ENCODE data around the gene DSTN.

DNA sequence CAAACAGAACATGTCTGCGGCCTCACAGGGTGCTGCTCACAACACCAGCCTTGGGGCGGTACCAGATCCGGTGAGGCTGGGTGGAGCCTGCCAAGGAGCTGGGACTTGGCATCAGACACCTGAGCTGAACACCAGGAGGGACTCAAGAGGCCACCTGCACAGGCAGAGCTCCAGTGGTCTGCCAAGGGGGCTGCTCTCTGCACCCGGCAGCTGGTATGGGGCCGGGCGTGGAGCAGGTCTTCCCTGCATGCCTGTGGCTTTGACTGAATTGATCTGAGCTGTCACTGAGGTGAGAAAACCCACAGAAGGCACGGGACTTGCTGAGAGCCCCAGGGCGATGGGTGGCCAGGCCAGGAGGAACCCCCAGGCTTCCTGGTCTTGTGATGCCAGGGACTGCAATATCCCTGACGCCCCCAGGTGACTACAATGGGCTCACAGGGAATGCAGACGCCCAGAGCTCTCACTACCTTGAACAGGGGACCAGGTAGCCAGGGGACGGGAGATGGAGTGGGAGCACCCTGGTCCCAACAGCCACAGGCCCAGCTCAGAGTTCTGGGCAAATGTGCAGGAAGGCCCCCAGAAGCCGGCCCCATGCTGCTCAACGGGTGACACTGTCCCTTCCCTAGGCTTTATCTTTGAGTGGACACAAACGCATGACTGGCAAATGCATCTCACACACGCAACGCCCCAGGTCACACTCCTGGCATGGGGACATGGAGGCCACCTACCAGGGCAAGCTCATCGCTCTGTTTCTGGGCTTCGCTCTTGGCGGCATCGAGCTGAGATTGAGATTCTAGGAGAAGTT is 48.2 kb downstream of the DSTN start:
- no peak for TF ChIP-seq POLR2A (IDR thresholded peaks at IDR 0.05; ENCODE audit: low read depth, low read length)
- TF ChIP-seq MAZ (IDR thresholded peaks at IDR 0.05; ENCODE audit: borderline replicate concordance, low read depth, low read length): no peak
- no peak; the same call in 1 of the 2 replicates for TF ChIP-seq BHLHE40 (IDR thresholded peaks at IDR 0.05; ENCODE audit: low read depth, low read length)
- TF ChIP-seq RFX5 (IDR thresholded peaks at IDR 0.05; ENCODE audit: low read depth, low read length): no peak
- TF ChIP-seq, protein P1, sequence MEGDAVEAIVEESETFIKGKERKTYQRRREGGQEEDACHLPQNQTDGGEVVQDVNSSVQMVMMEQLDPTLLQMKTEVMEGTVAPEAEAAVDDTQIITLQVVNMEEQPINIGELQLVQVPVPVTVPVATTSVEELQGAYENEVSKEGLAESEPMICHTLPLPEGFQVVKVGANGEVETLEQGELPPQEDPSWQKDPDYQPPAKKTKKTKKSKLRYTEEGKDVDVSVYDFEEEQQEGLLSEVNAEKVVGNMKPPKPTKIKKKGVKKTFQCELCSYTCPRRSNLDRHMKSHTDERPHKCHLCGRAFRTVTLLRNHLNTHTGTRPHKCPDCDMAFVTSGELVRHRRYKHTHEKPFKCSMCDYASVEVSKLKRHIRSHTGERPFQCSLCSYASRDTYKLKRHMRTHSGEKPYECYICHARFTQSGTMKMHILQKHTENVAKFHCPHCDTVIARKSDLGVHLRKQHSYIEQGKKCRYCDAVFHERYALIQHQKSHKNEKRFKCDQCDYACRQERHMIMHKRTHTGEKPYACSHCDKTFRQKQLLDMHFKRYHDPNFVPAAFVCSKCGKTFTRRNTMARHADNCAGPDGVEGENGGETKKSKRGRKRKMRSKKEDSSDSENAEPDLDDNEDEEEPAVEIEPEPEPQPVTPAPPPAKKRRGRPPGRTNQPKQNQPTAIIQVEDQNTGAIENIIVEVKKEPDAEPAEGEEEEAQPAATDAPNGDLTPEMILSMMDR (conservative IDR thresholded peaks at IDR 0.05; ENCODE audit: low read depth, low read length): no peak
- TF ChIP-seq MAFK (IDR thresholded peaks at IDR 0.05; ENCODE audit: low read depth, low read length): no peak
- TF ChIP-seq RCOR1 (IDR thresholded peaks at IDR 0.05; ENCODE audit: insufficient replicate concordance, low read length): no peak
- TF ChIP-seq, protein P2, sequence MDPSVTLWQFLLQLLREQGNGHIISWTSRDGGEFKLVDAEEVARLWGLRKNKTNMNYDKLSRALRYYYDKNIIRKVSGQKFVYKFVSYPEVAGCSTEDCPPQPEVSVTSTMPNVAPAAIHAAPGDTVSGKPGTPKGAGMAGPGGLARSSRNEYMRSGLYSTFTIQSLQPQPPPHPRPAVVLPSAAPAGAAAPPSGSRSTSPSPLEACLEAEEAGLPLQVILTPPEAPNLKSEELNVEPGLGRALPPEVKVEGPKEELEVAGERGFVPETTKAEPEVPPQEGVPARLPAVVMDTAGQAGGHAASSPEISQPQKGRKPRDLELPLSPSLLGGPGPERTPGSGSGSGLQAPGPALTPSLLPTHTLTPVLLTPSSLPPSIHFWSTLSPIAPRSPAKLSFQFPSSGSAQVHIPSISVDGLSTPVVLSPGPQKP (IDR thresholded peaks at IDR 0.05; ENCODE audit: borderline replicate concordance, low read depth, low read length): no peak
- TF ChIP-seq SMC3 (IDR thresholded peaks at IDR 0.05; ENCODE audit: low read depth, low read length): no peak
- no peak for TF ChIP-seq MXI1 (IDR thresholded peaks at IDR 0.05; ENCODE audit: borderline replicate concordance, low read depth, low read length)
- TF ChIP-seq, protein P3, sequence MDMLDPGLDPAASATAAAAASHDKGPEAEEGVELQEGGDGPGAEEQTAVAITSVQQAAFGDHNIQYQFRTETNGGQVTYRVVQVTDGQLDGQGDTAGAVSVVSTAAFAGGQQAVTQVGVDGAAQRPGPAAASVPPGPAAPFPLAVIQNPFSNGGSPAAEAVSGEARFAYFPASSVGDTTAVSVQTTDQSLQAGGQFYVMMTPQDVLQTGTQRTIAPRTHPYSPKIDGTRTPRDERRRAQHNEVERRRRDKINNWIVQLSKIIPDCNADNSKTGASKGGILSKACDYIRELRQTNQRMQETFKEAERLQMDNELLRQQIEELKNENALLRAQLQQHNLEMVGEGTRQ (IDR thresholded peaks at IDR 0.05; ENCODE audit: low read depth, low read length): no peak
- TF ChIP-seq CEBPB (IDR thresholded peaks at IDR 0.05; ENCODE audit: low read depth, low read length): no peak
